Measurements from ENCODE around the gene ZNF607. TPM values are rescaled to one million over a fixed set of nuclear protein-coding genes. Genes with fewer than 3 reads are reported as not detected.

ZNF607 gene
- polyA plus RNA-seq, 1 donor (not counting 4 experiments of a cell fraction or from before 2014, with no cell fraction given) = 5.4 TPM

- no peak for FAIRE-seq
- dilution Hi-C loops (cut with MboI; ENCODE audit: extremely low pct_ligation_motif_present, low sequenced_read_pairs) = no loop called here
- Histone ChIP-seq H3K27me3 (ENCODE audit: control insufficient read depth, extremely low read depth, insufficient read depth, low read length) (no peaks in the 10 kb centered on the region), H3K36me3 (ENCODE audit: control insufficient read depth in 2 of 2, extremely low read depth in 1 of 2, insufficient read depth in 2 of 2, low read length in 2 of 2) (peaks cover 0 to 13% of the 10 kb centered on the region in 2 experiments), H3K27ac (ENCODE audit: control insufficient read depth, insufficient read depth, low read length) (no peak overlapping the region), H2AFZ (ENCODE audit: control insufficient read depth, low read length) (no peak overlapping the region), H3K79me2 (ENCODE audit: control insufficient read depth, insufficient read depth, low read length) (no peaks in the 10 kb centered on the region), H3K9ac (ENCODE audit: control insufficient read depth, extremely low read depth, insufficient read depth, low read length) (no peak overlapping the region), H3K4me1 (ENCODE audit: control insufficient read depth, extremely low read depth, insufficient read depth, low read length) (no peaks in the 10 kb centered on the region), H3K9me3 (ENCODE audit: control insufficient read depth, low read depth, low read length) (peaks cover 19% of the 10 kb centered on the region), H3K4me3 (ENCODE audit: control insufficient read depth in 2 of 3, extremely low read depth in 1 of 3, insufficient read depth in 2 of 3, low read depth in 1 of 3, low read length in 3 of 3) (no peak overlapping the region), H4K20me1 (ENCODE audit: control insufficient read depth, extremely low read depth, insufficient read depth, low read length) (no peaks in the 10 kb centered on the region), H3K9me1 (ENCODE audit: control insufficient read depth, extremely low read depth, insufficient read depth, low read length) (no peaks in the 10 kb centered on the region), H3K4me2 (ENCODE audit: control insufficient read depth, extremely low read depth, insufficient read depth, low read depth, low read length) (no peak overlapping the region)
- no peak for DNase-seq (ENCODE audit: low read depth, low spot score)
- TF ChIP-seq CTCF (optimal IDR thresholded peaks at IDR 0.05 in 1 of 3, IDR thresholded peaks at IDR 0.05 in 1 of 3, conservative IDR thresholded peaks at IDR 0.05 in 1 of 3; ENCODE audit: extremely low read depth in 1 of 3, insufficient read depth in 2 of 3, low read length in 3 of 3) = no peak
- TF ChIP-seq EZH2 (IDR thresholded peaks at IDR 0.05; ENCODE audit: low read length) = no peak
These were observed 20.5 kb downstream of the ZNF607 start for GRCh38 chr19:37699057-37699456.

GRCh38 chr19:37698216-37698615 lies 21.3 kb downstream of the ZNF607 start:
- H3K36me3 ChIP-seq (ENCODE audit: control insufficient read depth in 2 of 2, extremely low read depth in 1 of 2, insufficient read depth in 2 of 2, low read length in 2 of 2) = peaks cover 0 to 13% of the 10 kb centered on the region in 2 experiments
- FAIRE-seq (no peak), DNase-seq (ENCODE audit: low read depth, low spot score) (no peak)
- dilution Hi-C loops (cut with MboI; ENCODE audit: extremely low pct_ligation_motif_present, low sequenced_read_pairs) = no loop called here
- H3K27ac ChIP-seq (ENCODE audit: control insufficient read depth, insufficient read depth, low read length) = no peak overlapping the region
- no peaks in the 10 kb centered on the region for H3K4me1 ChIP-seq (ENCODE audit: control insufficient read depth, extremely low read depth, insufficient read depth, low read length)
- H3K9ac ChIP-seq (ENCODE audit: control insufficient read depth, extremely low read depth, insufficient read depth, low read length) = no peak overlapping the region
- no peak overlapping the region for H2AFZ ChIP-seq (ENCODE audit: control insufficient read depth, low read length)
- H4K20me1 ChIP-seq (ENCODE audit: control insufficient read depth, extremely low read depth, insufficient read depth, low read length) = no peaks in the 10 kb centered on the region
- no peak overlapping the region for H3K4me2 ChIP-seq (ENCODE audit: control insufficient read depth, extremely low read depth, insufficient read depth, low read depth, low read length)
- no peak for TF ChIP-seq EZH2 (IDR thresholded peaks at IDR 0.05; ENCODE audit: low read length)
- TF ChIP-seq CTCF (optimal IDR thresholded peaks at IDR 0.05 in 1 of 3, IDR thresholded peaks at IDR 0.05 in 1 of 3, conservative IDR thresholded peaks at IDR 0.05 in 1 of 3; ENCODE audit: extremely low read depth in 1 of 3, insufficient read depth in 2 of 3, low read length in 3 of 3) = no peak
- H3K9me1 ChIP-seq (ENCODE audit: control insufficient read depth, extremely low read depth, insufficient read depth, low read length) = no peaks in the 10 kb centered on the region
- H3K27me3 ChIP-seq (ENCODE audit: control insufficient read depth, extremely low read depth, insufficient read depth, low read length) = no peaks in the 10 kb centered on the region
- H3K79me2 ChIP-seq (ENCODE audit: control insufficient read depth, insufficient read depth, low read length) = no peaks in the 10 kb centered on the region
- no peak overlapping the region for H3K4me3 ChIP-seq (ENCODE audit: control insufficient read depth in 2 of 3, extremely low read depth in 1 of 3, insufficient read depth in 2 of 3, low read depth in 1 of 3, low read length in 3 of 3)
- peaks cover 19% of the 10 kb centered on the region for H3K9me3 ChIP-seq (ENCODE audit: control insufficient read depth, low read depth, low read length)

Measured in keratinocyte (primary cell).